Colonic mucosa (tissue), 4 donors: ENCODE measurements around the gene NFIA. TPM values are rescaled to one million over a fixed set of nuclear protein-coding genes. Genes with fewer than 3 reads are reported as not detected.

Experiments used
- DNase-seq: peaks from one replicate; pipeline ENCODE4 v3.0.0-alpha.2; 2020
- H3K27ac ChIP-seq: fragments of 200-600 bp; one replicate; pipeline ENCODE4 v1.8.0; 2021
- H3K27me3 ChIP-seq: fragments of 200-600 bp; one replicate; pipeline ENCODE4 v1.8.0; 2021
- H3K36me3 ChIP-seq: fragments of 200-600 bp; one replicate; pipeline ENCODE4 v1.8.0; 2021
- H3K4me1 ChIP-seq: fragments of 200-600 bp; one replicate; pipeline ENCODE4 v1.8.0; 2021; ENCODE audit warnings: mild to moderate bottlenecking
- H3K4me3 ChIP-seq: fragments of 200-600 bp; one replicate; pipeline ENCODE4 v1.8.0; 2021
- H3K9ac ChIP-seq, 2 donors: one replicate each; pipeline ENCODE4 v1.7.0; 2013; ENCODE audit warnings: control low read depth in 2 of 2, low read depth in 2 of 2, low read length in 2 of 2
- H3K9me3 ChIP-seq: fragments of 200-600 bp; one replicate; pipeline ENCODE4 v1.8.0; 2021
- intact Hi-C: fragments of 100-400 bp; cut with DNase I; formaldehyde crosslinking; loops from one replicate; pipeline ENCODE4 v1.14.1; 2022
- total RNA-seq, 2 donors: library from RNA; stranded (reverse); fragmentation: NEBNext Ultra II Directional in 1 of 2; extraction: Animal tissue kit (Norgen Biotek cat#: 25700) in 1 of 2; gene quantifications; one replicate each; pipeline ENCODE4 v1.2.1, GENCODE V29; 2021
- TF ChIP-seq, protein P1 (sequence below): fragments of 200-600 bp; IDR thresholded peaks from one replicate; pipeline ENCODE4 v1.8.0; 2022; ENCODE audit warnings: antibody characterized with exemption, mild to moderate bottlenecking
- donor health status: healthy.
- donor health status: DM: no; HTN: no; CAD: no.
- donor health status: DM: no; HTN: no; CAD: no.

NFIA gene
- total RNA-seq, 2 donors from 2014 or later: 36.0 to 44.2 TPM

DNA sequence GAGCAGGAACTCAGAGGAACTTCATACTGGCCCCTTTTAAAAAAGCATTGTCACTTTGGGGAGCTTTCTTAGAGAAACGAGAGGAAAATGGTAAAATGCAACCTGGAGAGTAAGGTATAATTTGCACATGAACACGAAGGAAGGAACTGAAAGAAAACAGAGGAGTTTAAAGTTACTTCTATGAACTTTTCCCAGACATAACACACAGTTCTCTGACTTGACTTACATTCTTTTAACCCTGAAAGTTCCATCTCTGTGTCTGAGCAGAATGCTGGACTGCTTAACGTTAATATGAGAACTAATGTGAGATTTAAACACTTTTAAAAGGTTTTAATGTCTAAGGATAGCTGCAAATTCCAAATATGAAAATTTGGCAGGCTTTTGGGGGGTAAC lies 102.3 kb downstream of the NFIA start:
- intact Hi-C loops: no loop called here
- Histone ChIP-seq H3K9me3 (no peaks in the 10 kb centered on the region), H3K27me3 (no peaks in the 10 kb centered on the region), H3K4me3 (peak overlapping the region; percentile 26), H3K4me1 (no peaks in the 10 kb centered on the region), H3K9ac (peak overlapping the region in 1 of 2 donors; percentile 53), H3K27ac (peak overlapping the region; percentile 51), H3K36me3 (no peaks in the 10 kb centered on the region)
- TF ChIP-seq, protein P1, sequence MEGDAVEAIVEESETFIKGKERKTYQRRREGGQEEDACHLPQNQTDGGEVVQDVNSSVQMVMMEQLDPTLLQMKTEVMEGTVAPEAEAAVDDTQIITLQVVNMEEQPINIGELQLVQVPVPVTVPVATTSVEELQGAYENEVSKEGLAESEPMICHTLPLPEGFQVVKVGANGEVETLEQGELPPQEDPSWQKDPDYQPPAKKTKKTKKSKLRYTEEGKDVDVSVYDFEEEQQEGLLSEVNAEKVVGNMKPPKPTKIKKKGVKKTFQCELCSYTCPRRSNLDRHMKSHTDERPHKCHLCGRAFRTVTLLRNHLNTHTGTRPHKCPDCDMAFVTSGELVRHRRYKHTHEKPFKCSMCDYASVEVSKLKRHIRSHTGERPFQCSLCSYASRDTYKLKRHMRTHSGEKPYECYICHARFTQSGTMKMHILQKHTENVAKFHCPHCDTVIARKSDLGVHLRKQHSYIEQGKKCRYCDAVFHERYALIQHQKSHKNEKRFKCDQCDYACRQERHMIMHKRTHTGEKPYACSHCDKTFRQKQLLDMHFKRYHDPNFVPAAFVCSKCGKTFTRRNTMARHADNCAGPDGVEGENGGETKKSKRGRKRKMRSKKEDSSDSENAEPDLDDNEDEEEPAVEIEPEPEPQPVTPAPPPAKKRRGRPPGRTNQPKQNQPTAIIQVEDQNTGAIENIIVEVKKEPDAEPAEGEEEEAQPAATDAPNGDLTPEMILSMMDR: no peak
- no peak for DNase-seq

DNA sequence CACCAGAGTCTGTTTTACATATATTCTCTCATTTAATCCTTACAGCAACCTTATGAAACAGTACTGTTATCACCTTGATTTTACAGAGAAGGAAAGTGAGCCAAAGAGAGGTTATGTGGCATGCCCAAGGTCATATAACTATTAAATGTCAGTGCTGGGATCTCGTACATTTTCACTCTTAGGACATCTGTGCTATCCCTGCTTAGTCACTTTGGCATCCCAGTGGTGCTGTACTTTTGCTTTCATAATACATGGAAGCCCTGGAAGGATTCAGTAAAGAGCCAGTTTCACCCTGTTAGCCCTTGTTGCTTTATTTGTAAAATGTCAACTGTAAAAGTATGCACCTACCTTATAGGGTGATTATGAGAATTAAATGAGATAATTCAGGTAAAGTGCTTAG lies 104.4 kb downstream of the NFIA start:
- no peak for DNase-seq
- Histone ChIP-seq H3K4me1 (no peaks in the 10 kb centered on the region), H3K27ac (no peak overlapping the region), H3K9ac (no peak overlapping the region), H3K36me3 (no peaks in the 10 kb centered on the region), H3K9me3 (no peaks in the 10 kb centered on the region), H3K4me3 (no peak overlapping the region), H3K27me3 (no peaks in the 10 kb centered on the region)
- TF ChIP-seq, protein P1: no peak
- intact Hi-C loops: no loop called here

DNA sequence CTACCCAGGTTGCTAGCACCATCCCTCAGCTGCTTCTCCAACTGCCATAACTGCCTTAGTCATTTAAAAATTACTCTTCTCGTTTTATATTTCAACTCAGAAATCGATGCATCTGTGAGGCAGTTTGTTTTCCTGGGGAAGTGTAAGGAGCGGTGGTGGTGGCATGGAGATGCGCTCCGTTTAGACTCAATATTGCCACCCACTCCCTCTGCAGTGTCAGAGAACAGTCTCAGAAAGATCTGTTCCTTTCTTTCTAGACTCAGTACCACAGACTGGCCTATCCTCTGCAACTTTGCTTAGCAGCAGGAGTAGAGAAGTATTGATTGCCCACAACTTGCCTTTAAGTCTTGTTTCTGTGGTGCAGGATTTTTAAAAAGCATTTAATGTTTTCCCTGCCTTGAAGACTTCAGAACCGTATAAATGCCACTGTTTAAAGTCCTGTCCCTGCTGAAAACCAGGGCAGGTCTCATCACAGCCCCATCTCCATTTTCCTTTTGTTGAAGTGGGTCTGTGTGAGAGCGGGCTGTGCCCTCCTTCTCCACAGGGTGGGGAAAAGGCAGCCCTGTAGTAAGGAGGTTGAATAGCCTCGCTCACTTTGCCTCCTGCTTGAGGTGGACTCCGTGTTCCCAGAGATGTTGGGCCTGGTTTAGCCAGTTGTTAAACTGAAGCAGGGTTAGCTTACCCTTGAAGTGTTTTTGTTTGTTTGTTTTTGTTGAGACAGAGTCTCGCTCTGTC lies 105.2 kb downstream of the NFIA start:
- Histone ChIP-seq H3K36me3 (no peaks in the 10 kb centered on the region), H3K27me3 (no peaks in the 10 kb centered on the region), H3K4me1 (no peaks in the 10 kb centered on the region), H3K27ac (no peak overlapping the region), H3K4me3 (no peak overlapping the region), H3K9ac (no peak overlapping the region), H3K9me3 (no peaks in the 10 kb centered on the region)
- no peak for DNase-seq
- TF ChIP-seq, protein P1: no peak
- intact Hi-C loops: no loop called here

DNA sequence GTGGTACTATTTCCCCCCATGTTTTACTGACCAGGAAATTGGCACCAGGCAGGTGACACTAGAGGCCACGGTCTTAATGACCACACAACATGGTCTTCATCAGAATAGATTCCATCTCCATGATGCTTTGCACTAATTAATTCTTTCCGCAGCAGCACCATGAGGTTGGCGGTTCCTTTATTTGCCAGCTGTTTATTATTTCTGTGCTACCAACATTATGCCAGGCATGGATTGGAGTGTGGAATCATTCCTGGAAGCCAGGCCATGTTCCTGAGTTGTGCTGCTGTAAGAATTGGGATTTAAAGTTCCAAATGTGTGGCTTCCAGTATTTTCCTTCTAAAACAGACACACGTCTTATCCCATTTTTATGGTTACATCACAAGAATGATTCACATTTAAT lies 107.8 kb downstream of the NFIA start:
- DNase-seq: no peak
- intact Hi-C loops: no loop called here
- TF ChIP-seq, protein P1: no peak
- Histone ChIP-seq H3K9me3 (no peaks in the 10 kb centered on the region), H3K4me1 (no peaks in the 10 kb centered on the region), H3K27ac (no peak overlapping the region), H3K36me3 (no peaks in the 10 kb centered on the region), H3K9ac (no peak overlapping the region), H3K27me3 (no peaks in the 10 kb centered on the region), H3K4me3 (no peak overlapping the region)

DNA sequence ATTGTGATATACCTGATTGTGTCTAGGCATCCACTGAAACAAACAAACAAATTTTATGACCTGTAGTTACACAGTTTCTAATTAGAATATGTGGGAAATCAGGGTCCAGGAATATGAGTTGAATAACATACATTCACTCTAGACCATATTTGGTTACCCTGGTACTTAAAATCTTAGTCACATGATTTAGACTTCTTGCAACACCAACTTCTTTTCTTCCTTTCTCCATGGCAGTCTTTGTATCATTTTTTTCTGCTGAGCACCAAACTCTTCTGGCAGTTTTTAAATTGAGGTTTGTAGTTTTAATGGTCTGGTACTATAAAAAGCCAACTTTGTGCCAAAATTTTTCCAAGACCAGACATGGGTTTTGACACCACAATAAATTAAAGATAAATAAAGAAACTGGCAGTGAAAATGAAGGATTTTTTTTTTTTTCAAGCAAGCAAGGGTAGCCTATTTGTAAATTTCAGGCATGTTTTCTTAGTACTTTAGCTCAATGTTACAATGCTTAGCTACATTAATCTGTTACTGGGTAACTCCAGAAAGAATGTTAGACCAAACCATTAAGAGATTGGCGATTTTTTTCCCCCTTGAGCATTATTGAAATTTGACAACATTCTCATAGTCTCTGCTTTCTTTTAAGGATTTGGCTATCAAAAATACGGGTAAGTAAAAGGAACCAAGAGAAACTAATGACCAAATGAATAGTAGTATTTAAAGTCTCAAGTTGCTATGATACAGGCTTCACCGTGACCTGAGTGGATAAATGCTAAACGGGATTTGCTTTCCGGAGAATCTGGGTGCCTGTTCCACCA lies 108.5 kb downstream of the NFIA start:
- Histone ChIP-seq H3K4me1 (no peaks in the 10 kb centered on the region), H3K27ac (no peak overlapping the region), H3K4me3 (no peak overlapping the region), H3K9me3 (no peaks in the 10 kb centered on the region), H3K27me3 (no peaks in the 10 kb centered on the region), H3K36me3 (no peaks in the 10 kb centered on the region), H3K9ac (no peak overlapping the region)
- intact Hi-C loops: no loop called here
- DNase-seq: no peak
- TF ChIP-seq, protein P1: no peak
